NCI-H2171 treated with DMSO at 0.1 percent for 48 hours (cell line): Measurements from ENCODE around the gene C9orf152.
A peak's percentile ranks its signal among the peaks of the same experiment; 100 is the strongest.

Source experiments
- DNase-seq: peaks from one replicate; lab custom pipeline; 2025; lab: John Stamatoyannopoulos, UW

The C9orf152 gene

GRCh38 chr9:110180511-110181434 is 27.2 kb downstream of the C9orf152 start:
- no peak for DNase-seq

GRCh38 chr9:110179734-110180133 is 28.2 kb downstream of the C9orf152 start:
- no peak for DNase-seq

DNA sequence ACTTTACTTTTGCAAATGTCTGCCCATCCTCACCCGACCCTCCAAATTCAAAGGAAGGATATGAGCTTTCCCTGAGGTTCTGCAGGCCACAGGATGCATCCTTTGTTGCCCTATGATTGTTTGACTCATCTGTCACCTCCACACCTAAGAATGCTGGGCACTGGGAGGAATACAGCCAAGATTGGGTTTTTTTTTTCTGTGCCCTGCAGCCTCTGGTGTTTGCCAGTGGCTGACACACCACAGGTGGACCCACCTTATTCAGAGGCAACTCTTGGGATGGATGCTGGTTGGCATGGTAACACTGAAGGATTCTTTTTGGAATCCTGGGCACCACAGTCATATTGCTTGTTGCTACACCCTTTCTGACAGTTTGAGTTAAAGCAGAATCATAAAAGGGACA is 29.7 kb downstream of the C9orf152 start:
- DNase-seq = no peak

DNA sequence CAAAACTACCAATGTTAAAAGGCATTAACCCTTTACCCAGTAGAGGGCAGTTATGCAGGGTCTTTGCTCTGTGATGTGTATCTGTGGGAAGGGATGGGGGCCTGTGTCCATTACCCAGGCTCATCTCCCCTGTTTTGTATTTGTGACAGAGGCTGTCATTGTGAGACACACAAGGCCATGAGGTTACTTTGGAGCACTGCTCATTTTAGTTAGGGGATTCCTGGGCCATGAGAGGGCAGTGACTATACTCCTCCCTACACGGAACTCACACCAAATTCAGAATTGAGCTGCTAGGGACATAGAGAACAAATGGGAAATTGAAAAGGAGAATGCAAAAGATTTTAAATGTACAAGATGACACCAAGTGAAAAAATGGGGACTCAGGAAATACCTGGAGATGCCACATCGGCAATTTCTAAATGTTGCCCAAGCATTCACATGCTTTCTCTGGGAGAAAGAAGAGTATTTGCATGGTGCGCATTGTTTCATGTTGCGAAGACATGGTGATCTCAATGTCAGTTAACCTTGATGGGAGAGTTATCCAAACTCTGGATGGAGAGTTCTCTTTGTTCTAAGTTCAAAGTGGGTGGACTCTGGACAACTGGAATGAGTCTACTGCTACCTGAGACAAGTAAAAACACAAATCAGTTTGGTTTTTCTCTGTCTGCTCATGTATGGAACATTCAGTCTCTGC is 32.5 kb downstream of the C9orf152 start:
- DNase-seq = no peak

GRCh38 chr9:110173322-110173642 is 34.7 kb downstream of the C9orf152 start:
- no peak for DNase-seq

DNA sequence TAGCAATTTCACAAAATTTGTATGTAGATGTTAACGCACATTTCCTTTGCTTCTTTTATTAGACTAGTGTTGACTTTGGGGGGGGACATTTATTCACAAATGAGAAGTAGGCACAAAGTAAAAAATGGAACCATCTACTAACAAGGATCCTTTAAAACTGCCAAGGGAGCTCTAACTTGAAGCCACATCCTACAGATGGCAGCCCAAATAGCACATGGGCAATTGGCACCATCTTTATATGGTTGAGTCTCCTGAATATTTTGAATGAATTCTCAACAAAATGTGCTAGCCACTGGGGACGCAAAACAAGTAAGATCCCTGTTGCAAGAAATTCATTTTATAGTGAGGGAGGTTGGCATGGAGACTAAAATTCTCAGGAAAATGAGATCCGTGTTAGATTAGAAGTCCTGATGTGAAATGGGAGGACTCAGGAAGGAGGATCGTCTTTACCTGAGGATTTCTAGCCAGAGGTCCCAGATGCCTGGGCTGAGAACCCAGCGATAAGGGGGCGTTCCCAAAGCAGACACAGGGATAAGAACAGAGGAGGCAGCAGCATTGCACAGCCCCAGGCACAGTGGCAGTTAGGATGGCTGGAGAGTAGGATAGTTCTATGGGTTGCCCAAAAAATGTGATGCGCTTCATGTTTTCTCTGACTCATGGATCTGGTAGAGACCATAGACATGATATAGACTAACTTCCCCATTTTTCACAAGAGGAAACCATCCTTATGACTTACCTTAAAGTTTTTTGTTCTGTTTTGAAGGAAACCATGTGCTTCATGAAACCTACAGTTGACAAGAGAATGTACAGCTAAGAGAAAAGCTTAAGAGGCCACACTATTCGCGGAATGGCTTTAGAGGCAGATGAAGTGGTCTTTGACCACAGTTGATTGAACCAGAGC is 37.4 kb downstream of the C9orf152 start:
- DNase-seq = no peak

DNA sequence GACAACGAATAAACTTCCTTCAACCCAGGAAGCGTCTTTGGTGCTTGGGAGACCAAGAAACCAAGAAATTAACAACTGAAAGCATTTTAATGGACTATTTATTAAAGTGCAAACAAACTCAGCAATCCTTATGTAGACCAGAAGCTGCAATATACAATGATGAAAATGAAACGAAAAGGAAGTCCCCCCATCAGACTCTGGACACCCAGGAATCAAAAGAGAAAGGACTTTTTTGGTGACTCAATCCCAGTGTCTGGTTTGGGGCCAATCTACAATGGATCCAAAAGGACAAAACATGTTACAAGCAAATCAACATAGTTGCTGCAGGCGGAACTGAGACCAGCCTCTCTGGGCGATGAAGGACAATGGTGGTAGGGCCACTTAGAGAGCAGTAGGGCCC is 39.5 kb downstream of the C9orf152 start:
- no peak for DNase-seq

DNA sequence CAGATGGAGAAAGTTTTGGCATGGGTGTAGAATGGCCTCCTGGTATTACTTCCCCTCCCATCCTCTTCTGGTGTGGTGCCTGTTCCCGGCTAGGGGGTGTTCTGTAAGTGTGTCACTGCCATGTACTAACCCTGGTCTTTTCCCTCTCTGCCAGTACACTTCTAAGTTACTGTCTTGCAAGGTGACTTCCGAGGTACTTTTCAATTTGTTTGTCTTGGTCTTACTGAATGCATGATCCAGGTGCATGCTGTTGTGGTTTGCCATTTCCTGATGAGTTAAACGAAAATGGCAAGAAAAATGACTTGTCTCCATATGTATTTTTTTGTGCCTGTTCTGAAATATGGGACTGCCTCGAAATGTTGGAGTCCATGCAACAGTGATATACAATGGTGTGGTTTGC is 46.0 kb downstream of the C9orf152 start:
- no peak for DNase-seq

DNA sequence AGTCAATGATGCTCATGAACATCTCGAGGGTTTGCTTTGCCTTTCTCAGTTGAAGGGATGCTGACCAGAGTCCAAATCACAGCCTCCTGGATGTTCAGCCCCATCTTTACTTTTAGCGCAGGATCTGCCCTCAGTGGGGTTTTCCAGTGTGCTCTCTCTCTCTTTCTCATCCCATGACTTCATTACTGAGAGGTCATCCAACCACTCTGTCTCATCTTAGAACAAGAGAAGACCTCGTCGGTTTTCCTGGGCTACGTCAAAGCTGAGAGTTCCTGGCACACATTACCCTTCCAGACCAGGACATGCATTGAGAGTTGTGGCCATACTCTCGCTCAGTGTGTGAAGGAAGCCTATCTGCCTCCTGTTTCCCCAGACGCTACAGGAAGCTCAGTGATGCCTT is 47.3 kb downstream of the C9orf152 start:
- no peak for DNase-seq

GRCh38 chr9:110160123-110160522 is 47.8 kb downstream of the C9orf152 start:
- DNase-seq = no peak

GRCh38 chr9:110157823-110158664 is 49.9 kb downstream of the C9orf152 start:
- no peak for DNase-seq

DNA sequence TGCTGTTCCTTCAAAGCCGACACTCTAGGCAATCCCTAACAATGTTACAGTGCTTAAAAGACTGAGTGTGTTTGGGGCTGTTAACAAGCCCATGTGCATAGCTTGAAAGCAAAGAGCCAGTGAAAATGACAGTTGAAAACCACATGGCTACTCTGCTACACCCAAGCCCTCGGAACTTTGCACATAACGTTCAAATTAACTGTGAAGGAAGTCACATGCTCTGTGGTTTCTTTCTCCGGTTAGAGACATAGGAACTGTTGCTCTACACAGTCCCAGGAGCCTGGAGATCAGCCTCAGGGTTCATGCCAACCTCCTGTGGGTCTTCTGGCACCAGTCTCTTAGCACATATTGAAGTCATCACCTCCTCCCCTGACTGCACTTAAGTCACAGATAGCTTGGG is 51.1 kb downstream of the C9orf152 start:
- DNase-seq = no peak

- DNase-seq = no peak
Measured at GRCh38 chr9:110156416-110156815, 51.5 kb downstream of the C9orf152 start.

- no peak for DNase-seq
Measured at GRCh38 chr9:110155751-110156150, 52.2 kb downstream of the C9orf152 start.

DNA sequence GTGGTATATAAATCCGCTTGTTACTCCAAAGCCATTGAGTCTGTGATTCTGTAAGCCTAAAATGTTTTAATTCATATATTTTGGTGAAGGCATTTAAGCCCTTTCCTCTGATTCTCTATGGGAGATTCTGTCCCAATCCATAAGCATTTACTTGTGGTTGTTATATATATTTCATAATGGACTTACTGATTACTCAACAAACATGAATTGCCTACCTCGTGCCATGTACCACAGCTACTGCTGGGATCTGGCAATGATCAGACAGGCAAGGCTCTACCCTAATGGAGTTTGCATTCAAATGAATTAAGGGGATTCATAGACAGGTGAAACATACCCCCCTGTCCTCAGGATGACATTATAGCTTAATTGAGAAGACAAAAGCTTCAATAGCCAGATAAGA is 54.5 kb downstream of the C9orf152 start:
- DNase-seq = no peak

DNA sequence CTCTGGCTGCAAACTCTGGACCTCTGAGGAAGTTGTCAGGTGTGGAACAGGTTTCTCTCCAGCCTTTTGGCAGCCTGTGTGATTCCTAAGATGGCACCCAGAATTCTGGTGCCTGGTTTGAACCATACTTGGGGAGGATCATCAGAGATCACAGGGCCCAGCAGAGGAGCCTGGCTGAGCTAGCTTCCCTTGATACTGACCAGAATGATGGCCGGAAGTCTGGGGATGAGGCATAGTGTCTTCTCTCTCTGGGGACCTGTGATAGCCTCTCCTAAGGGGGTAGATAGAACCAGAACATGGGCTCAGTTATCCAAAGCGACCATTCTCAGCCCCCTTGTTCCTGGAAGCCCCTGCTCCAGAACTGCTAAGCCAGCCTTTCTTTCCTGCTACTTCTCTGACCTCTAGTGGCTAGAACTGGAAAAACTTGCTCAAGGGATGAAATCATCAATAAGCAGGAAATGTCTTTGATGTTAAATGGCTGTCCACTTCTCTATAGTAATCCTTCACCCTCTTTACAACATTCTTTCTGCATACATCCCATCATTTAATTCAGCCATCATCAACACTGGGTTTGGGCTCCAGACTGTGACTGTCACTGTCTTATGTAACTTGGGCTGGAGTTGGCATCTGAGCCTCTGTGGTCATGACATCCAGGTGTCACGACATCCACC is 55.1 kb downstream of the C9orf152 start:
- peak; percentile 72 for DNase-seq
